Measurements from ENCODE around the gene UBC.

The UBC gene

GRCh38 chr12:124863416-124864325 lies 50.8 kb downstream of the UBC start, which contains the start of gene SCARB1:
Gene SCARB1 (minus strand): TSS chr12:124863864. CDS start chr12:124863720, 144 bp downstream.
- DNase-seq: peak; percentile 81

GRCh38 chr12:124862768-124863415 lies 51.6 kb downstream of the UBC start:
- DNase-seq: peak; percentile 40

GRCh38 chr12:124861898-124862676 lies 52.4 kb downstream of the UBC start:
- no peak for DNase-seq

Data from activated CD4-positive, alpha-beta T cell treated with anti-CD3 and anti-CD28 coated beads for 48 hours (primary cell).